Neuron (in vitro differentiated cells): Measurements from ENCODE around the gene NIPAL3.

Source experiments
- H2AFZ ChIP-seq: one replicate; pipeline ENCODE4 v1.6.1; 2013; ENCODE audit warnings: low read depth, mild to moderate bottlenecking, inconsistent platforms, low read length, moderate library complexity
- H3K27me3 ChIP-seq: one replicate; pipeline ENCODE4 v1.6.1; 2013; ENCODE audit warnings: low read length; ENCODE audit not compliant: insufficient read depth
- H3K36me3 ChIP-seq: one replicate; pipeline ENCODE4 v1.6.1; 2013; ENCODE audit warnings: low read length; ENCODE audit not compliant: insufficient read depth
- H3K4me1 ChIP-seq: one replicate; pipeline ENCODE4 v1.6.1; 2013; ENCODE audit warnings: low read length; ENCODE audit not compliant: insufficient read depth
- H3K4me3 ChIP-seq: 2 replicates; pipeline ENCODE4 v1.5.1; 2013; ENCODE audit warnings: mild to moderate bottlenecking, low read length, moderate library complexity
- H3K9me3 ChIP-seq: one replicate; pipeline ENCODE4 v1.6.1; 2013; ENCODE audit warnings: low read length

The NIPAL3 gene

GRCh38 chr1:24500448-24501048 lies 84.9 kb downstream of the NIPAL3 start:
- H2AFZ ChIP-seq: no peak overlapping the region
- H3K9me3 ChIP-seq: no peaks in the 10 kb centered on the region
- no peaks in the 10 kb centered on the region for H3K4me1 ChIP-seq

GRCh38 chr1:24501371-24502064 lies 85.9 kb downstream of the NIPAL3 start:
- H3K27me3 ChIP-seq: peaks cover 51% of the 10 kb centered on the region
- no peaks in the 10 kb centered on the region for H3K36me3 ChIP-seq
- no peak overlapping the region for H2AFZ ChIP-seq
- no peaks in the 10 kb centered on the region for H3K4me1 ChIP-seq
- H3K9me3 ChIP-seq: no peaks in the 10 kb centered on the region
- H3K4me3 ChIP-seq: no peak overlapping the region

More at GRCh38 chr1:24500448-24501048, 84.9 kb downstream of the NIPAL3 start:
- peaks cover 47% of the 10 kb centered on the region for H3K27me3 ChIP-seq
- H3K36me3 ChIP-seq: no peaks in the 10 kb centered on the region
- H3K4me3 ChIP-seq: no peak overlapping the region

GRCh38 chr1:24502065-24502708 lies 86.6 kb downstream of the NIPAL3 start:
- no peaks in the 10 kb centered on the region for H3K9me3 ChIP-seq
- H3K4me3 ChIP-seq: peak overlapping the region; percentile 35
- no peaks in the 10 kb centered on the region for H3K4me1 ChIP-seq
- H3K36me3 ChIP-seq: no peaks in the 10 kb centered on the region
- no peak overlapping the region for H2AFZ ChIP-seq
- peaks cover 55% of the 10 kb centered on the region for H3K27me3 ChIP-seq

- Histone ChIP-seq H2AFZ (no peak within 1 kb of the TSS), H3K4me1 (no peaks in the 10 kb centered on the region), H3K4me3 (peak within 1 kb of the TSS; percentile 37), H3K9me3 (no peaks in the 10 kb centered on the region), H3K36me3 (no peaks in the 10 kb centered on the region), H3K27me3 (peaks cover 55% of the 10 kb centered on the region)
These were observed 87.1 kb downstream of the NIPAL3 start, which contains the start of gene RCAN3 for GRCh38 chr1:24502709-24503058. Gene RCAN3, plus strand, starts transcription at chr1:24502836. Its CDS starts 11,537 bp downstream, at chr1:24514373.

GRCh38 chr1:24503059-24503751 lies 87.6 kb downstream of the NIPAL3 start:
- Histone ChIP-seq H3K27me3 (peaks cover 51% of the 10 kb centered on the region), H2AFZ (no peak overlapping the region)

GRCh38 chr1:24503870-24504523 lies 88.4 kb downstream of the NIPAL3 start:
- no peaks in the 10 kb centered on the region for H3K9me3 ChIP-seq
- H2AFZ ChIP-seq: no peak overlapping the region
- no peaks in the 10 kb centered on the region for H3K36me3 ChIP-seq
- H3K4me3 ChIP-seq: no peak overlapping the region
- H3K4me1 ChIP-seq: no peaks in the 10 kb centered on the region
- peaks cover 51% of the 10 kb centered on the region for H3K27me3 ChIP-seq

More at GRCh38 chr1:24503059-24503751, 87.6 kb downstream of the NIPAL3 start:
- H3K4me1 ChIP-seq: no peaks in the 10 kb centered on the region
- peak overlapping the region; percentile 37 for H3K4me3 ChIP-seq
- no peaks in the 10 kb centered on the region for H3K36me3 ChIP-seq
- H3K9me3 ChIP-seq: no peaks in the 10 kb centered on the region

- Histone ChIP-seq H2AFZ (no peak overlapping the region), H3K27me3 (peaks cover 50% of the 10 kb centered on the region), H3K9me3 (no peaks in the 10 kb centered on the region), H3K36me3 (no peaks in the 10 kb centered on the region), H3K4me1 (no peaks in the 10 kb centered on the region), H3K4me3 (no peak overlapping the region)
These were observed 89.0 kb downstream of the NIPAL3 start for GRCh38 chr1:24504560-24504959.

- Histone ChIP-seq H3K4me3 (no peak overlapping the region), H2AFZ (no peak overlapping the region), H3K9me3 (no peaks in the 10 kb centered on the region)
These were observed 90.2 kb downstream of the NIPAL3 start for GRCh38 chr1:24505816-24506215.

GRCh38 chr1:24506691-24507381 lies 91.2 kb downstream of the NIPAL3 start:
- Histone ChIP-seq H3K4me3 (no peak overlapping the region), H3K36me3 (no peaks in the 10 kb centered on the region), H3K27me3 (peaks cover 34% of the 10 kb centered on the region), H3K9me3 (no peaks in the 10 kb centered on the region), H2AFZ (no peak overlapping the region), H3K4me1 (no peaks in the 10 kb centered on the region)

More at GRCh38 chr1:24505816-24506215, 90.2 kb downstream of the NIPAL3 start:
- peaks cover 44% of the 10 kb centered on the region for H3K27me3 ChIP-seq
- no peaks in the 10 kb centered on the region for H3K4me1 ChIP-seq
- no peaks in the 10 kb centered on the region for H3K36me3 ChIP-seq

- Histone ChIP-seq H3K4me1 (no peaks in the 10 kb centered on the region), H3K27me3 (peaks cover 29% of the 10 kb centered on the region), H2AFZ (no peak overlapping the region), H3K9me3 (no peaks in the 10 kb centered on the region), H3K4me3 (no peak overlapping the region), H3K36me3 (no peaks in the 10 kb centered on the region)
These were observed 91.8 kb downstream of the NIPAL3 start for GRCh38 chr1:24507405-24507804.

- H3K27me3 ChIP-seq: peaks cover 20% of the 10 kb centered on the region
- H3K4me3 ChIP-seq: no peak overlapping the region
- H2AFZ ChIP-seq: no peak overlapping the region
- H3K4me1 ChIP-seq: no peaks in the 10 kb centered on the region
- no peaks in the 10 kb centered on the region for H3K9me3 ChIP-seq
- no peaks in the 10 kb centered on the region for H3K36me3 ChIP-seq
These were observed 93.3 kb downstream of the NIPAL3 start for GRCh38 chr1:24508911-24509310.

GRCh38 chr1:24513706-24514105 lies 98.1 kb downstream of the NIPAL3 start:
- Histone ChIP-seq H2AFZ (no peak overlapping the region), H3K4me3 (no peak overlapping the region), H3K9me3 (no peaks in the 10 kb centered on the region), H3K27me3 (peaks cover 2% of the 10 kb centered on the region), H3K36me3 (no peaks in the 10 kb centered on the region), H3K4me1 (no peaks in the 10 kb centered on the region)
